22Rv1 (cell line): ENCODE results near the gene BNC2.

Experiments
- H3K27ac ChIP-seq: fragments of 450-650 bp; 2 replicates; pipeline ENCODE4 v1.5.1; 2017
- ZFX ChIP-seq: fragments of 450-650 bp; IDR thresholded peaks from 2 replicates; pipeline ENCODE4 v1.6.1; 2017; ENCODE audit warnings: antibody characterized with exemption, borderline replicate concordance
- TF ChIP-seq, protein P1 (sequence below): fragments of 450-650 bp; IDR thresholded peaks from 2 replicates; pipeline ENCODE4 v1.5.1; 2017; ENCODE audit warnings: mild to moderate bottlenecking

BNC2 gene

DNA sequence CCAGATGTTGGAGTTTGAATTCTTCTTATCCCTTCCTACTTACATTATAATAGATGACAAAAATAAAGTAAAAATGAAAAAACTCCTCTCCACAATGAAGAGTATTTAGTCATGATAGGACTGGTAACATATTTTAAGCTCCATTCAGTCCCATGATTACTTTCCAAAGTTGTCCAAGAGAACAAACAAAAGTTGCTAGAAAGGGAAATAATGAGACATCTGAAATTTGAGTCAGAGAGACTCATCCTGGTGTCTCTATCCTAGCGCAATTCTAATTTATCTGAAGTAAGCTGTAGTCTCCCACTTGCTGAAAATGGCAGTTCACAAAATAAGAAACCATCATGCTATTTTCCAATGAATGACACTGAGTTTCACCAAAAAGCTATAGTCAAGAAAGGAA, 152.2 kb downstream of the BNC2 start:
- H3K27ac ChIP-seq = no peak overlapping the region
- TF ChIP-seq, protein P1, sequence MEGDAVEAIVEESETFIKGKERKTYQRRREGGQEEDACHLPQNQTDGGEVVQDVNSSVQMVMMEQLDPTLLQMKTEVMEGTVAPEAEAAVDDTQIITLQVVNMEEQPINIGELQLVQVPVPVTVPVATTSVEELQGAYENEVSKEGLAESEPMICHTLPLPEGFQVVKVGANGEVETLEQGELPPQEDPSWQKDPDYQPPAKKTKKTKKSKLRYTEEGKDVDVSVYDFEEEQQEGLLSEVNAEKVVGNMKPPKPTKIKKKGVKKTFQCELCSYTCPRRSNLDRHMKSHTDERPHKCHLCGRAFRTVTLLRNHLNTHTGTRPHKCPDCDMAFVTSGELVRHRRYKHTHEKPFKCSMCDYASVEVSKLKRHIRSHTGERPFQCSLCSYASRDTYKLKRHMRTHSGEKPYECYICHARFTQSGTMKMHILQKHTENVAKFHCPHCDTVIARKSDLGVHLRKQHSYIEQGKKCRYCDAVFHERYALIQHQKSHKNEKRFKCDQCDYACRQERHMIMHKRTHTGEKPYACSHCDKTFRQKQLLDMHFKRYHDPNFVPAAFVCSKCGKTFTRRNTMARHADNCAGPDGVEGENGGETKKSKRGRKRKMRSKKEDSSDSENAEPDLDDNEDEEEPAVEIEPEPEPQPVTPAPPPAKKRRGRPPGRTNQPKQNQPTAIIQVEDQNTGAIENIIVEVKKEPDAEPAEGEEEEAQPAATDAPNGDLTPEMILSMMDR = no peak
- no peak for TF ChIP-seq ZFX

DNA sequence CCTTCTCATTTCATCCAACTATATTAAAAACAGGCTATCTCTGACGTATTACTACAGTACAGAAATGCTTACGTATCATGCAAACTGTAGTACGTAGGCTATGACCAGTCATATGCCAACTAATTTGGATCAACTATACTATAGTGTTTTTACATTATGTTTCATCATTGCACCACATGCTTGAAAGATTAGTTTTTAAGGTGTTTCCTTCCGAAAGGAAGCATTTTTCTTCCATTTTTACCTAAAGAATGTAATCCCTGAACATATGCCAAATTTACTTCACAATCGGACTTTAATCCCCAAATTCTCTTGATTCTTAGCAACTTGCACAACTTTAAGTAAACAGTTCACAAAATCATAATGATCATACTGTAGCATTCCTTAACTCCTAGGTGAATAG, 153.9 kb downstream of the BNC2 start:
- TF ChIP-seq ZFX = no peak

DNA sequence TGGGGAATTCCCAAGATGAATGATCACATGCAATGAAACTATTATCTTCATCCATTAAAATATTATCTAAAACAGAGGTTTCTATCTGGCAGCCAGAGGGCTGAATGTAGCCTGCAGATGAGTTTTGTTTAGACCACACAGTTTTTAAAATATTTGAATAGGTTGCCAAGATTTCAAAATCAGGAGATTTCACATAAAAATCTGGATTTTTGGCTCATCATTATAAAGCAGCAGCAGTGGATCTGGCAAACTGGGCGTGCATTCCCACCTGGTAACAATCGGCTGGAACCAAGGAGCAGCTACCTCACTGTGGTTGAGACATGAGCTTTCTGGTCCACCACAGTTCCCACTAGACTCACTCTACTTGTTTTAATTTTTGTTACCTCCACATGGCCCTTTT, 155.1 kb downstream of the BNC2 start:
- no peak overlapping the region for H3K27ac ChIP-seq
- no peak for TF ChIP-seq ZFX
- TF ChIP-seq, protein P1 = no peak

More for the DNA sequence above, 153.9 kb downstream of the BNC2 start:
- no peak overlapping the region for H3K27ac ChIP-seq

DNA sequence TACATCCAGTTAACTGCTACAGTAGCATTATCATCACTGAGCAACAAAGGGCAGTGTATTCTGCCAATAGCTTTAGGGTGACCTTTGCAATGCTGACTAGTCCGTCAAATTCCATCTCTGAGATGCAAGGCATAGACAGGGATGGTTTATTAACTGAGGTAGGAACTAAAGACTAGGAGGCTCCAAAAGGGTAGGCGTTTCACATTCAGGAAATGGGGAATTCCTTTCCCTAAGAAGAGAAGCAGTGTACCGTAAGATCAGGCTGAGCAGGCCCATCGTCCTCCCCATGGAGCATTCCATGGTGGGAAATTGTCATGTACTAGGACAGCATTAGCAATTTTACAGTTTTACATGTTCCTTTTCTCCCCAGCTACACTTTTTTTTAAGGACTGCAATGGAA, 157.7 kb downstream of the BNC2 start:
- TF ChIP-seq, protein P1 = no peak
- no peak for TF ChIP-seq ZFX
- no peak overlapping the region for H3K27ac ChIP-seq

DNA sequence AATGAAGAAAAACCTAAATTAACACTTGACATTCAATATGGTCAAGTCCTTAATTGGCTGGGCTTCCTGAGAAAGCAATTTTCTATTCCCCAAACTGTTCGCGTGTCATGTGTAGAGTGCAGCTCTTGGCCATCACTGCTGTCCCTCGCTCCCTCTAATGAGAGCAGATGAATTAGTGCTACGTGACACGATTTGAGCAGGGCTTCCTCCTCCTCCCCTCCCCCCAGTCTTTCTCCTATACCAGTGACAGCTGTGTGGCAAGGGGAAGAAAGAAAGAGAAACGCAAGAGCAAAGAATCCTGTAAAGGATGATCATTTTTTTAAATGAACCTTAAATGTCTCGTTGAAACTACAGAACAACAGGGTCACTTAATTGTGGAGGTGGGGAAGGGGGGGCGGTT, 159.6 kb downstream of the BNC2 start:
- TF ChIP-seq, protein P1 = no peak
- TF ChIP-seq ZFX = no peak

DNA sequence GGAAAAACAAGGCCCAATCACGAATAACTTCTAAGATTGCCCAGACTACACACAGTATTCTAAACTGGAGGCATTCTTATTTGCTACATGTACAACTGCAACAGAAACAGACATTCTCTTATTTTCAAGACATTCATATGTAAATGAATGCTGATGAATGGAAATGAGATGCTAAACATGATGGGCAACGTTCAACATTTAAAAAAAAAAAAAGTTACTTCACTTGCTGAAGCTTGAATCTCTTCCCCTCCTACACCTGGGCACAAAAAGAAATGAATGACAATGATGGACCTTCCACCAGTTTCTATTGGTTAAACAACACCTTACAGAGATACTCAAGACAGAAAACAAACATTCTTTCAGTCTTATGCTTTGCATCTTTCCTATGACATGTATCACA, 160.5 kb downstream of the BNC2 start:
- H3K27ac ChIP-seq = no peak overlapping the region

More for the DNA sequence above, 159.6 kb downstream of the BNC2 start:
- H3K27ac ChIP-seq = no peak overlapping the region

DNA sequence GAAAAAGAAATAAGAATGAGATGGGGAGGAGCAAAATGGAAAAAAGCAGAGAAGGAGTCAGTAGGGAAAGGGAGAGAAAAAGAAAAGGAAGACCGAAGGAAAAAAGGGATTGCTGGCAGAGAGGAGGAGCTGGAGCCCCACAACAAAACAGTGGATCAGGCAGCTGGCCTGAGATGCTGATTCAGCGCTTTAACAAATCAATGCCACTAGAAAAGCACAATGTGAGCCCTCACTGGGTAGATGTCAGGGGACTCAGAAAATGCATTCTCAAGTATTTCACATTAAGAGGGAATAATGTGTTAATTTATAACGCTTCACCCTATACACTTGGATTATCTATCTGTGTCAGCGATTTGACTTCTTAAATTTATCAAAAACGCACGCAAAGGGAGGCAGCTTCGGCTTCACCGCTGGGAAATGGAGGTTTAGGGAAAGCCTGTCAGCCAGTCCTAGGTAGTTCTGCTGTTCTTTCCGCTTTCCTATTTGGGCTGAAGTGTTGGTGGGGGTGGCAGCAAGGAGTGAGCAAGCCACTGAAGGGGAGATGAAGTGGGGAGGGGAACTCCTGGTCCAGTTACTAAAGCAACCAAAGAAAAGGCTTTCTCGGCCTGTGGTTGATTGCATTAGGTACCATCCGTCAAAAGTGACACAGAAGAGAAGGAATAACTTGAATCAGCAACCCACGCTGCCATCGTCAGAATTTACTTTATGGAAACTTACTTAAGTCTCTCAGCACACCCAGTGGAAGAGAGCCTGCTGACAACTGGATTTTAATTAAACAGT, 161.6 kb downstream of the BNC2 start:
- TF ChIP-seq, protein P1 = no peak
- TF ChIP-seq ZFX = no peak
- H3K27ac ChIP-seq = no peak overlapping the region

More for the DNA sequence above, 160.5 kb downstream of the BNC2 start:
- TF ChIP-seq, protein P1 = no peak
- TF ChIP-seq ZFX = no peak
